Measurements from ENCODE around the gene MEX3A.

The MEX3A gene

GRCh38 chr1:156082309-156083091, at the start of gene MEX3A:
MEX3A (minus strand) TSS chr1:156082465; CDS start chr1:156081998, 467 bp downstream.
- peak within 1 kb of the TSS; percentile 63 for H3K4me3 ChIP-seq (ENCODE audit: low read depth, low read length)
- DNase-seq (ENCODE audit: low read depth), result no peak
- TF ChIP-seq, protein P1, sequence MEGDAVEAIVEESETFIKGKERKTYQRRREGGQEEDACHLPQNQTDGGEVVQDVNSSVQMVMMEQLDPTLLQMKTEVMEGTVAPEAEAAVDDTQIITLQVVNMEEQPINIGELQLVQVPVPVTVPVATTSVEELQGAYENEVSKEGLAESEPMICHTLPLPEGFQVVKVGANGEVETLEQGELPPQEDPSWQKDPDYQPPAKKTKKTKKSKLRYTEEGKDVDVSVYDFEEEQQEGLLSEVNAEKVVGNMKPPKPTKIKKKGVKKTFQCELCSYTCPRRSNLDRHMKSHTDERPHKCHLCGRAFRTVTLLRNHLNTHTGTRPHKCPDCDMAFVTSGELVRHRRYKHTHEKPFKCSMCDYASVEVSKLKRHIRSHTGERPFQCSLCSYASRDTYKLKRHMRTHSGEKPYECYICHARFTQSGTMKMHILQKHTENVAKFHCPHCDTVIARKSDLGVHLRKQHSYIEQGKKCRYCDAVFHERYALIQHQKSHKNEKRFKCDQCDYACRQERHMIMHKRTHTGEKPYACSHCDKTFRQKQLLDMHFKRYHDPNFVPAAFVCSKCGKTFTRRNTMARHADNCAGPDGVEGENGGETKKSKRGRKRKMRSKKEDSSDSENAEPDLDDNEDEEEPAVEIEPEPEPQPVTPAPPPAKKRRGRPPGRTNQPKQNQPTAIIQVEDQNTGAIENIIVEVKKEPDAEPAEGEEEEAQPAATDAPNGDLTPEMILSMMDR (IDR thresholded peaks at IDR 0.05; ENCODE audit: low read depth, low read length, missing control alignments), result no peak

DNA sequence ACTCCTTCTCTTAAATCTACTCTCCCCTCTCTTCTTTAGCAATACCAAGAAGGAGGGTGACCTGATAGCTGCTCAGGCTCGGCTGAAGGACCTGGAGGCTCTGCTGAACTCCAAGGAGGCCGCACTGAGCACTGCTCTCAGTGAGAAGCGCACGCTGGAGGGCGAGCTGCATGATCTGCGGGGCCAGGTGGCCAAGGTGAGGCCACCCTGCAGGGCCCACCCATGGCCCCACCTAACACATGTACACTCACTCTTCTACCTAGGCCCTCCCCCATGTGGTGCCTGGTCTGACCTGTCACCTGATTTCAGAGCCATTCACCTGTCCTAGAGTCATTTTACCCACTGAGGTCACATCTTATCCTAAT, 48.3 kb upstream of the MEX3A start:
- TF ChIP-seq, protein P1 (IDR thresholded peaks at IDR 0.05; ENCODE audit: low read depth, low read length, missing control alignments), result no peak
- DNase-seq (ENCODE audit: low read depth), result no peak
- H3K4me3 ChIP-seq (ENCODE audit: low read depth, low read length), result no peak overlapping the region

DNA sequence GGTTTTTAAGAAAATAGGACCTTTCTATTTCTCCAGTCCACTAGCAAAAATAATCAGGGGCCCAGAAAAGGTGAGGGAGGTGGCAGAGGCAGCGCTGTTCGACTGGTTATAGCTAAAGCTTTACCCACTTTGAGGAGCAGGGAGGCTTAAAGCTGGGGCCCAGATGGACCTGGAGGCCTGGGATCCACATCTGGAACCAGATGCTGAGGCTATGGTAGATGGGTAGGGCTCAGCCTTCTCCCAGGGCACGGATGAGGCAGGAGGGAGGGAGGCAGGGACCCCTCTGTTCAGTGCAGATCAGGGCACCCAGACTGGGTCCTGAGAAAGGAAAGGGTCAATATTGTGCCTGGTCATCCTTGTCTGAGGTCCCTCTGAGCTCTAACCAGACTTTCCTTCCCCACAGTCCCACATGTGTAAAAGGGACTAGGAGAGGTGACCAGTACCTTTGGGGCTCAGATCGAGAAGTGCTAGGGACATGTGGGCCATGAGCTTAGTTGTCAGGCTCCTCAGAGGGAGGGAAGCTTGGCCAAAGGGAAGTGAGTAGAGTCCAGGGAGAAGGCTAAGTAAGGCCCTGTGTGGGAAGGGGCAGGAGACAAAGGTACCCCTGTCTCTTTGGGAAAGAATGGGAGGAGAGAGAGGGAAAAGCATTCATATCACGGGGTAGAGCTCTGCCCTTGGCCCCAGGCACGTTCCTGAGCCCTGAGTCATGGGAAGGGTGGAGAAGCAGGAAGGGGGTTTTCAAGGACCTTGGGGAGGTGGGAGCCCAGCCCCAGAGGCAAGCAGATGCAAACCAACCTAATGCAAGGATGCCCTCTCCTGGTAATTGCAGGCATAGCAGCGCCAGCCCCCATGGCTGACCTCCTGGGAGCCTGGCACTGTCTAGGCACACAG, 47.7 kb upstream of the MEX3A start:
- TF ChIP-seq, protein P1 (IDR thresholded peaks at IDR 0.05; ENCODE audit: low read depth, low read length, missing control alignments), result peak; percentile 99
- H3K4me3 ChIP-seq (ENCODE audit: low read depth, low read length), result no peak overlapping the region
- DNase-seq (ENCODE audit: low read depth), result no peak

DNA sequence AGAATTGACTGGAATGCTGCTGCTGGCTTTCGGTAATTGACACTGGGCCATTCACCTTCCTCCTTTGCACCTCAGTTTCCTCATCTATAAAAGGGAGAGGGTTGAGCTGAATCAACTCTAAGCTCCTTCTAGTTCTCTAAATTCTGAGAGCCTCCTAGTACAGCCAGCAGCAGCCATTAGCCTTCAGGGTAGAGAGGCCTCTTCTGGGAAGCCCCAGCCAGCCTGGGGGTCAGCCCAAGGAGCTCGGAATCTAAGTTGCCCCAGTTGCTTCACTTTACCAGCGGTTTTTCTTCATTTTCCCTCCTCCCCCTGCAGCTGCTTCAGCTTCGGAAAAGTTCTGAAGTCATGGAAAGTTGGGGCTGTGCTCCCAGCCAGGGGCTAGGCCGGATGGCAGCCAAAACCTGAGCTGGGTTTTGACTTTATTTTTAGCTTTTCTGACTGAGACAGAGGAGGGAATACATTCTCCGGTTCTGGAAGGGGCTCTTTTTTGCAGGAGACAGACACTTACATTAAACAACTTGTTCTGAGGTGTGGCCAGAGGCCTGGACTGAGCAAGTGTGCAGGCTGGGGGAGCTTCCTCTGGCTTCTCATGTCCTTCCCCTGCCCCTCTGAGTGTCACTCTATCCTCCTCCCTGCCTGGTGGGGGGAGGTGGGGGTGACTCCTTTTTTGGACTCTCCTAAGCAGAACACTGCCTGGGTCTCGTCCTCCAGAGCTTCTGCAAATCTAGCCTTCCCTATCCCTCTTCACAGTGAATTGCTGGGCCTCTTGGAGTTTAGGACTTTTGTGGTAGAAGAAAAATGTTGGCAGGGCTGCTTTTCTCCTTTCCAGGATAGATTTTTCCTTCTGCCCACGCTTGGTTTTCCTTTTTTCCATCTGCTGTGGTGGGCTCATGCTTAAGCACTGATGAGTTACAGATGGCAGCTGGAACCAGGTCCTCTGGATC, 46.7 kb upstream of the MEX3A start:
- DNase-seq (ENCODE audit: low read depth), result no peak
- no peak overlapping the region for H3K4me3 ChIP-seq (ENCODE audit: low read depth, low read length)
- TF ChIP-seq, protein P1 (IDR thresholded peaks at IDR 0.05; ENCODE audit: low read depth, low read length, missing control alignments), result no peak

DNA sequence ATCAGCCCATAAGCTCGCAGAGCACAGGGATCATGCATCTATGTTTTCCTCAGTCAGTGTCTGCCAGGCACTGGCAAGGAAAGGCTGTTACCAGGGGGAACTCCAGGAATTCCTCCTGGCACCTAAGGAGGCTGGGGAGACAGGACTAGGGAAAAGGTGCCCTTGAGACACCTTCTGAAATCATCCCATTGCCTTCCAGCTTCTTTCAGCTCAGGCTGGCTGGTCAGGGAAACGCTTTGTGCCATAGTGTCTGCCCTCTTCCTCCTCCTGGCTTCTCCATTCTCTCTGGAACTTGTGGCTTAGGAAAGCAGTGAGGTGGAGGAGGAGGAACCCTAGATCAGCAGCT, 46.0 kb upstream of the MEX3A start:
- DNase-seq (ENCODE audit: low read depth), result no peak
- TF ChIP-seq, protein P1 (IDR thresholded peaks at IDR 0.05; ENCODE audit: low read depth, low read length, missing control alignments), result no peak

More for the DNA sequence above, 46.0 kb upstream of the MEX3A start:
- no peak overlapping the region for H3K4me3 ChIP-seq (ENCODE audit: low read depth, low read length)

All from GM12864 (cell line).